GM18508 (cell line): Measurements from ENCODE around the gene VANGL1.

ENCODE experiments used
- ATAC-seq: cut with Tn5 transposase; IDR thresholded peaks from one replicate; pipeline ENCODE4 v1.9.1; 2021; ENCODE audit warnings: moderate number of reproducible peaks; ENCODE audit not compliant: insufficient read depth, unreplicated experiment

Gene VANGL1

GRCh38 chr1:115643225-115643624 lies 1.5 kb downstream of the VANGL1 start:
- no peak for ATAC-seq

GRCh38 chr1:115643666-115644065 lies 1.9 kb downstream of the VANGL1 start:
- ATAC-seq = no peak

- no peak for ATAC-seq
Measured at GRCh38 chr1:115644109-115644508, 2.3 kb downstream of the VANGL1 start.

GRCh38 chr1:115647047-115647446 lies 5.3 kb downstream of the VANGL1 start:
- no peak for ATAC-seq

- ATAC-seq = no peak
Measured at GRCh38 chr1:115647507-115647906, 5.7 kb downstream of the VANGL1 start.

- ATAC-seq = no peak
Measured at GRCh38 chr1:115647919-115648650, 6.3 kb downstream of the VANGL1 start.

- peak; percentile 84 for ATAC-seq
Measured at GRCh38 chr1:115648717-115649691, 7.2 kb downstream of the VANGL1 start.

GRCh38 chr1:115649964-115650363 lies 8.2 kb downstream of the VANGL1 start:
- no peak for ATAC-seq

- no peak for ATAC-seq
Measured at GRCh38 chr1:115650961-115651360, 9.2 kb downstream of the VANGL1 start.

- no peak for ATAC-seq
Measured at GRCh38 chr1:115651391-115651790, 9.6 kb downstream of the VANGL1 start.

- ATAC-seq = no peak
Measured at GRCh38 chr1:115652236-115652788, 10.5 kb downstream of the VANGL1 start.

- no peak for ATAC-seq
Measured at GRCh38 chr1:115654125-115654524, 12.4 kb downstream of the VANGL1 start.

- ATAC-seq = no peak
Measured at GRCh38 chr1:115654663-115655305, 13.0 kb downstream of the VANGL1 start.

- no peak for ATAC-seq
Measured at GRCh38 chr1:115655306-115655663, 13.5 kb downstream of the VANGL1 start.

- ATAC-seq = no peak
Measured at GRCh38 chr1:115655916-115656315, 14.1 kb downstream of the VANGL1 start.

- ATAC-seq = no peak
Measured at GRCh38 chr1:115656461-115657077, 14.8 kb downstream of the VANGL1 start.

GRCh38 chr1:115658646-115659045 lies 16.9 kb downstream of the VANGL1 start:
- ATAC-seq = no peak

- no peak for ATAC-seq
Measured at GRCh38 chr1:115660151-115660550, 18.4 kb downstream of the VANGL1 start.

- ATAC-seq = no peak
Measured at GRCh38 chr1:115661157-115661556, 19.4 kb downstream of the VANGL1 start.
